ENCODE measurements around the gene SLC39A8. TPM values are rescaled to one million over a fixed set of nuclear protein-coding genes. Genes with fewer than 3 reads are reported as not detected.
"Not testable (repeated sequence)": the region's sequence is repeated elsewhere in the genome, so short reads cannot be mapped to it uniquely, and the experiment has no call there.

The SLC39A8 gene
- total RNA-seq, 1 donor from 2014 or later: 23.6 TPM

DNA sequence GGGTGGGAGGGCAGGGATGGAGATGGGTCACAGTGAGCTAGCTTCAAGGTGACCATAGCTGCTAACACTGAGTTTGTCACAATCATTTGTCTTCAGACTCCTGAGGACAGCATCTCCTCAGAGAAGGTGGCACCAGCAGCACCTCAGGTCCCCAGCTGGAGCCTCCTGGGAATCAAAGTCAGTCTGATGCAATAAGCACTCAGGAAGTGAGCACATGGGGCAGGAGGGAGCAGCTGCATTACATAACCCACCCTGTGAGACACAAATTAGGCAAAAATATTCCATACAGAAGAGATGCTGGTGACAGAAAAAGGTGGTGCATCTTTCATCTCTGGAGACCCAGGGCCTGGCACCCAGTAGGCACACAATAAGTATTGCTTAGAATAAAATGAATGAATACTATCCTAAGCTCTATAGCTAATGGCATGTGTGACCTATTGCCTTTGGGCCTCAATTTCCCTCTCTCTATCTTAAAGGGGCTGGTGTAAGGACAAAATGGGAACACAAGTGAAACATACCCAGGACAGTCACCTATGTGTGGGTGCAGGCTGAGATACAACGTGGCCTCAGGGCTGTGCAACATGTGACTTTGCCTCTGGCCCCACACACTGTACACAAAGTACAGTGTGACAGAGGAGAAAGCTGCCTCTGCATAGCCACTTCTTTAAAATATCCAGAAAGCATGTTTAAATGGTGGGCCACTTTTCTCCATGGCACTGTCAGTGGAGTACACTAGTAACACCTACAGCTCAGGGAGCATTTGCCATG lies 37.1 kb downstream of the SLC39A8 start:
- DNase-seq (ENCODE audit: low spot score): no peak
- ATAC-seq: peak; percentile 51

DNA sequence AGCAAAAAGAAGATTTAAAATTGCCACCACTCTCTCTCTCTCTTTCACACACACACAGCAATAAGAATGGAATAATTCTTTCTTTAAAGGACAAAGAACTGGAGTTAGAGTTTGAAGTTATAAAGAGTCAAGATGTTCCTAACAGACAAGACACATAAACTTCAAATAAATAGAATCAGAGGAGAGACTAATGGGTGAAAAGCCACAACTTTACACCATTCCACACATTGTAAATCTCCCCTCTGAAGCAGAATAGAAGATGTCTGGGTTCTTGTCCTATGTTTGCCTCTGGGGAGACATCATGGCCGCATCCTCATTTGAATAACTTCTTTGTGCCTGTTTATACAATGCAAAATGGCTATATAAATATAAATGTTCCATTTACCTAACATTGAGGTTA lies 39.6 kb downstream of the SLC39A8 start:
- no peak for ATAC-seq
- no peak for DNase-seq (ENCODE audit: low spot score)

DNA sequence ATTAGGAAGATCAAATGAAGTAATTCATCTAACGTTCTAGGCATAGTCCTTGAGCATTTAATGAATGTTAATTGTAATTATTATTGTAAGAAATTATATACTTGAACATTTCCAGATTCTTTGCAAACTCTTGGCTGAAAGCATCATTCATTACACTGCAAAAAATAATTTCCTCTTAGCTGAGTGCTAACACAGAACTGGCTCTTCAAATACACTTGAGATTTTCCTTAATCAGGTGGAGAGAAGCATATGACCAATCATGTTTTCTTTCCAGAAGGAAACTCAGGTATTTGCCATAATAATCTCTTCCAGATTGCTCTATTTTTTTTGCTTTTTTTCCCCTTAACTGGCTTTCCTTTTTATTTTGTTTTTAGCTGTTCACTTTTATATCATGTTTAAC lies 42.5 kb downstream of the SLC39A8 start:
- no peak for ATAC-seq
- no peak for DNase-seq (ENCODE audit: low spot score)

DNA sequence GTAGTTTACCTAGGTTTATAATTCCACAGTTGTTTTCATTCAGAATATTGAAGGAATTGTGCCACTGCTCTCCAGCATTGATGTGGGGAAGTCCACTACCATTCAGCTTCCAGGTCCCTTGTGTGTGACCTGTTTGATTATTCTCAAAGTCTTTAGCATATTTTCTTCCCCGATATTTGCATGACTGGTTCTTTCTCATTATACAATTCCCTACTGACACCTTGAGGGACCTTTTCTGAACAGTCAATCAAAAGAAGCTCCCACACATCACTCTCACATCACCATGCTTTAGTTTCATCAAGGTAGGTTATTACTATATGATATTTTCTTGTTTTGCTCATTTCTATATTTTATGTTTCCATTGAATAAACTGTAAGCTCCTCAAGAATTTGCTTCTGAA lies 44.1 kb downstream of the SLC39A8 start:
- ATAC-seq (no peak), DNase-seq (ENCODE audit: low spot score) (no peak)

DNA sequence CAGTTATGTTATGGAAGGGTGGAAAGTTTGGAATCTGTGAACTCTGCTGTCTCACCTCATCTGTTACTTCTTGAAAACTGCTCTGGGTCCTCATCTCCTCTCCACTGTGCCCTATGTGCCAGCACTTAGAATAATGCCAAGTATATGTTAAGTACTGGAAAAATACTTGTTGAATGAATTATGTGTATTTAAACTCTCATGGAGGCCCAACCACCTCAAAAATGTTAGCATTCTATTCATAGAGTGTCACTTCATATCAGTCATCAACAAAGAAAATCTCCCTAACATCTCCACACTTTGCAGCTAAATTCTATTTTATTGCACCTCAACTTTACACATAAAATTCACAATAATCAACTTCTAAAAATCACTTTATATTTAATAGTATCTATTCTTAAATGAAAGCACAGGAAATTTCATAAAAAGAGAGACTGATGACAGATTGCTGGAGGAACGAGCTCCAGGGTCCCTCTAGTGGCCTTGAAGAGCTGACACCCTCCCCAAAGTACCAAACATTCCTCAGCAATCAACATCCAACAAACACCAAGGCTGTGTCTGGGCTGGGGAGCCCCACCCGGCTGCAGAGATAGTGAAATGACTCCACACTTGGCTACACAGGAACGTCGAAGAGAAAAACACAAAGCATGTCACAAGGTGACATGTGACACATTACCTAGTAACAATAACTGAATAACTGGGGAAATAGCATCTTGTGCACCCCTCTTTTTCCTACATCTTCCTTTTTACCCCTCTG lies 45.8 kb downstream of the SLC39A8 start:
- peak; percentile 59 for ATAC-seq

DNA sequence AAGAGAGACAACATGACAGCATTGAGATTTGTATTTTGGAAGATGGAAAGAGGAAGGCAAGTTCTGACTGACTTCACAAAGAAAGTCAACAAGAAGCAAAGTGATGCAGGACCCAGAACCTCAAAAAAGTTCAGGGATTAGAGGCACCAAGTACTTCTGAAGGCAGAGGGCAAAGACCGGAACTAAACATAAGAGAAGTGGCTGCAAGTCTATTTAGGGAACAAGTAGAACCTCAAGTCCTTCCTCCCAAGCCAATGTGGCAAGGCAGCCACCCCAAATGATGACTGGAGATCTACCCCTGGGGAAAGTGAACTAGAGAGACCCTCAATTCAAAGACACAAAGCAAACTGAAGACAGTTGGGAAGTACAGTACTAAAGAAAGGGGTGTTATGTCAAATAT lies 46.6 kb downstream of the SLC39A8 start:
- no peak for DNase-seq (ENCODE audit: low spot score)
- no peak for ATAC-seq

More for the DNA sequence above, 45.8 kb downstream of the SLC39A8 start:
- DNase-seq (ENCODE audit: low spot score): no peak

DNA sequence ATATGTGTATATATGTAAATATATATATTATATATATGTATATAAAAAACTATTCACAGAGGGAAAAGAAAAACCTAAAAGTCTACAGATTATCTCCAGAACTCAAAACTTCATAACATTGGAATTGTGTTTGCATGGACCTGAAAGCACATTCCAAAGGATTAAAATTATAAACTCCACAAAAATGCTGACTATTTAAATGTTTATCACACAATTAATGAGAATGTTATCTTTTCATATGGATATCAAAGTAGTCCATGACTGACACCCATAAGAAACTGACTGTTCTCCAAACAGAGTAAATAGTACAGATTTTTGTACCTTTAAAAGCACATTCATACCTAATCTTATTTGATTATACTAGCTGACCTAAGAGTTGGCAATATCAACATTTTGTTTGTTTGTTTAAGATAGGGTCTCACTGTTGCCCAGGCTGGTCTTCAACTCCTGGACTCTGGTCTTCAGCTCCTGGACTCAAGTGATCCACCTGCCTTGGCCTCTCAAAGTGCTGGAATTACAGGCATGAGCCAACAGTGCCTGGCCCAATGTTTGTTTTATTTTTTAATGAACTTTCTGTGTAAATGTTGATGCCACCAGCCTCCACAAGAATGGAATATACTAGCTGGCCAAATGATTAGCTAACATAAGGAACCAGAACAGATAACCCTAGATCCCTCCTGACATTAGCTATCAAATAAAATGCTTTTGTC lies 50.0 kb downstream of the SLC39A8 start:
- DNase-seq (ENCODE audit: low spot score): peak; percentile 83
- ATAC-seq: peak; percentile 95

DNA sequence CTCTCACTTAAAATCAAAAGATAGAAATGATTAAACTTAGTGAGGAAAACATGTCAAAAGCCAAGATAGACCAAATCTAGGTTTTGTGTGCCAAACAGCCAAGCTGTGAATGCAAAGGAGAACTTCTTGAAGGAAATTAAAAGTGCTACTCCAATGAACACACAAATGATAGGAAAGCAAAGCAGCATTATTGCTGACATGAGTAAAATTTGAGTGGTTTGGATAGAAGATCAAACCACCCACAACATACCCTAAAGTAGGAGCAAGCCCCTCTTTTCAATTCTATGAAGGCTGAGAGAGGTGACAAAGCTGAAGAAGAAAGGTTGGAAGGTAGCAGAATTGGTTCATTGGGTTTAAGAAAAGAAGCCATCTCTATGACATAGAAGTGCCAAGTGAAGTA lies 56.8 kb downstream of the SLC39A8 start:
- DNase-seq (ENCODE audit: low spot score) (no peak), ATAC-seq (no peak)

DNA sequence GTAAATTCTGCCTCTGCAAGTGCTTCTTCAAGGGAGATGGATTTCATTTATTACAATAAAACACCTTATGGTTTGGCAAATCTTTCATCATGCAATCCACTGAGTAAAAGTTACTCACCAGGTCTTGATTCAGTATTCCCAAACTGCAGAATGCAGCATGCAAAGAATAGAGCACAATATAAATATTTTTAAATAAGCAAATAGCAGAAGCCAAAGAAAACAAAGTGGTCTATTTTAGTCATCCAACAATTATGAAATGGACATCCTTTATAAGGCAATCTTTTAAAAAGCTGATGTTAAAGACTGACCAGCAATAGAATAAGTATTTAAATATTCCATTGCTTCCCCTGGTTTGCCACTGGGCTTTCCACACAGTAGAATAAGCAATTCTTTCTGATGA lies 59.5 kb downstream of the SLC39A8 start:
- ATAC-seq (no peak), DNase-seq (ENCODE audit: low spot score) (no peak)

DNA sequence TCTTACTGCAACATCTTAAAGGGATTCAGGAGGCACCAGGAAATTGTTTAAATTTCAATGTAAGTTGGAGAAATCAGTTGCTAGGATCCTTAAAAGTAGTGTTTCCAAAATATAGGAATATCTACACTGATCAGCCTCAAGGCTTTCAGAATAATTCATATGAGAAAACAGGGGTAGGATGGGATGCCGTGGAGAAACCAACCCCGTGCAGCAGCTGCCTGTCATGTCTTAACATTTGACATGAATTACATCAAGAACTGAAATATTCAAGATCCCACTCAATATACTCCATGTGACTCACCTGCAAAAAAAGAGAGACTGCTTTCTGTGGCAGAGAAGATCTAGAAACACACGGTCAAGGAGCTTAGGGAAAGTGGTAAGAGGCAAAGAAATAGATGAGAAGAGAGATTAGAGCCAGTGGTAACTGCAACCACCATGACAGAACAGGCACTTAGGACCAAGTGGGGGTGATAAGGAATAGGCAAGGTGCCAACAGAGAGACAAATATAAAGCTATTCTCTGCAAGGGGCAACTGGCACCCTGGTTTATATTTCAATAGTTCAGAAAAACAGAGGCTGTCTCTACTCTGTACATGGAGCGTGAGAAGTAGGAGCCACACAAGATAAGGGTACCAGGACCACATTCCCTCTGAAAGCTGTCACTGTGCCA lies 64.0 kb downstream of the SLC39A8 start:
- DNase-seq (ENCODE audit: low spot score): no peak
- ATAC-seq: no peak

DNA sequence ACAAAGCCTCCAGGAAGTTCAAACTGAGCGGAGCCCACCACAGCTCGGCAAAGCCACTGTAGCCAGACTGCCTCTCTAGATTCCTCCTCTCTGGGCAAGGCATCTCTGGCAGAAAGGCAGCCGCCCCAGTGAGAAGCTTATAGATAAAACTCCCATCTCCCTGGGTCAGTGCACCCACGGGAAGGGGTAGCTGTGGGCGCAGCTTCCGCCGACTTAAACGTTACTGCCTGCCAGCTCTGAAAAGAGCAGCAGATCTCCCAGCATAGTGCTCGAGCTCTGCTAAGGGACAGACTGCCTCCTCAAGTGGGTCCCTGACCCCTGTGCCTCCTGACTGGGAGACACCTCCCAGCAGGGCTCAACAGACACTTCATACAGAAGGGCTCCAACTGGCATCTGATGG lies 72.0 kb downstream of the SLC39A8 start:
- not testable (repeated sequence) for DNase-seq (ENCODE audit: low spot score); ATAC-seq

DNA sequence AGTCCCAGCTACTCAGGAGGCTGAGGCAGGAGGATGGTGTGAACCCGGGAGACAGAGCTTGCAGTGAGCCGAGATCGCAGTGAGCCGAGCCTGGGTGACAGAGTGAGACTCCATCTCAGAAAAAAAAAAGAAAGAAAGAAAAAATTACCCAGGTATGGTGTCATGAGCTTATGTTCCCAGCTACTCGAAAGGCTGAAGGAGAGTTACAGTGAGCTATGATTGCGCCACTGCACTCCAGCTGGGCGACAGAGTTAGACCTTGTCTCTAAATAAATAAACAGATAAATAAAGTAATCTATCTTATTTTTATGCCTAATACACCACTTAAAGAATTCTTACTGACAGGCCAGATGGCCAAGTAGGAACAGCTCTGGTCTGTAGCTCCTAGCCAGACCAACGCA lies 73.0 kb downstream of the SLC39A8 start:
- DNase-seq (ENCODE audit: low spot score) (no peak), ATAC-seq (no peak)

DNA sequence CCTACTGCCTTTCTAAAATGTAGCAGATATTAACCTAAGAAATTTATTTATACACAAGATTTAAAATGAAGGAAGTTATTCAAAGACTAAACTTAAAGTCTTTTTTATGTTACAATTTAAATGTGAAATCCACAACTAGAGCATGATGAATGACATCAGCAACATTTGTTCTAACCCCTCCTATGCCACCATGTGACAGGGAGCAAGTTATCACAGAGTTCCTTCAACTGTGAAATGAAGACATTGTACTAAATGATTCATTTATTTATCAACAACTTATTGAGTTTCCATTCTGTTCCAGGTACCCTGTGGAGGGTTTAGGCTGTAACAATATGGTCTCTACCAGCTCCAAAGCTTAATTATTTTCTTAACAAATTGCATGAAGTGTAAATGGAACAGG lies 76.9 kb downstream of the SLC39A8 start:
- DNase-seq (ENCODE audit: low spot score) (no peak), ATAC-seq (no peak)

DNA sequence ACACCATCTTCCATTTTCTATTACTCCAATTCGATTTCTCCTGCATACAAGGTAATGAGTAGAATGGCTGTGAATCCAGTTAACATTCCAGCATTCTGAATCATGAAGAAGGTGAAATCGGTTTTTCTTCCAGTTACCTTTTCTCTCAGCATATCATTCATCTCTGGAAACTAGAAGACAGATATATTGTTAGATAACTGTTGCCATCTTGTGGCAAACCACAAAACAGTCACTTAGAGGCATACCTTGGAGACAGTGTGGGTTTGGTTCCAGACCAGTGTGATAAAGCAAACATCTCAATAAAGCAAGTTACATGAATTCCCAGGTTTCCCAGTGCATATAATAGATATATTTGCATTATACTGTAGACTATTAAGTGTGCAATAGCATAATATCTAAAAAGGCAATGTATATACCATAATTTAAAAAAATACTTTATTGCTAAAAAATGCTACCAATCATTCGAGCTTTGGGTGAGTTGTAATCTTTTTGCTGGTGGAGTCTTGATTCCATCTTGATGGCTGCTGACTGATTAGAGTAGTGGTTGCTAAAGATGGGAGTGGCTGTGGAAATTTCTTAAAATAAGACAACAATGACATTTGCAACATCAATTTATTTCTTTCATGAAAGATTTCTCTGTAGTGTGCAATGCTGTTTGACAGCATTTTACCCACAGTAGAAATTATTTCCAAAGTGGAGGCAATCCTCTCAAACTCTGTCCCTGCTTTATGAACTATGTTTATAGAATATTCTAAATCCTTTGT lies 82.1 kb downstream of the SLC39A8 start:
- DNase-seq (ENCODE audit: low spot score) (no peak), ATAC-seq (peak; percentile 89)

DNA sequence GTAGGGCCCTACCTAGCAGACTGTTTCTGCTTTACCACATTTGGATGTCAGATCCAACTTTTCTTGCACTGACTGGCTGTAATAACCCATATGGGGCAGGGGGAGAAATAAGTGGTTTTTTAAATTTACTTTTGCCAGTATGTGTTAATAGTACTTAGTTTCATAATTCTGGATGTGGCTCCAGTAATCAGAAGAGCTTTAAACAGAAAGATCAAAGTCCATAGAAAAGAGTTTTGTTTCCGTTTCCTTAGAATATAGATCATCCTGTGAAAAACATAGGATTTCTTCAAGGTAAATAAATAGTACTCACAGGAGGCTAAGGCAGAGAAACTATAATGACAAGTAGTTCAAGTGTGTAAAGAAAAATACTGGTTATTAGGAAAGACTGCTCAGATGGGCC lies 85.6 kb downstream of the SLC39A8 start:
- DNase-seq (ENCODE audit: low spot score): no peak
- peak; percentile 17 for ATAC-seq

DNA sequence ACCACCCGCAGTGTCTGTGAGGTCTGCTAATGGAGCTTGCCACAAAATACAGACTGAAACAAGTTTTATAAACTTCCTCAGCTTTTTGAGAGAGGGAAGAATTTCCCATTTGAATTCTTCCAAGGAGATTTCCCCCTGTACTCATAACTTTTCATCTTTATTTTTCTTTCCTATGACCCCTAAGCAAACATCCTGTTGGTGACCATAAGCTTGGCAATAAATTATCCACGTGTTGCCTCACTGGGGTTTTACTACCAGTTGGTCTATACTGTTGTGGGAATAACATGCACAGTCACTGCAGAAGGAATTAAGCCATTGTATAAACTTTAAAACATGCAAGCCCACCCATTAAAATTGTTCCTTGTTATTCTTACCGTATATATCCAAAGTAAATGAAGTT lies 86.2 kb downstream of the SLC39A8 start:
- no peak for DNase-seq (ENCODE audit: low spot score)
- ATAC-seq: no peak

DNA sequence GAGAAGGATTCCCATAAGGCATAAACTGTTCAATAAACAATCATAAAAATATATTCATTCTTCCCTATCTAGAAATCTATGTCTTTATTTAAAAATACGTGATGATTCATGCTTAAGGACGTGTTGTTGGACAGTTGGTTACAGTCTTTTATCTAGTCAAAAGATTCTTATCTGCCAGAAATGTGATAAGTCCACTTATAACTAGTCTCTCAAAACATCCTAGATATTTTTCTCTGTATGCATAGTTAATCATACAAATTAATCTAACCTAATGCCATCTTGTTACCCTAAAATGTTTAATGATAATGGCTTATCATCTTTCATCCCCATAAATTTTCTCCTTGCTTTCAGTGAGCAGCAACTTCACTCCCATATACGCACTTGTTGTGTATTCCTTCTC lies 89.0 kb downstream of the SLC39A8 start:
- ATAC-seq: no peak
- DNase-seq (ENCODE audit: low spot score): no peak

DNA sequence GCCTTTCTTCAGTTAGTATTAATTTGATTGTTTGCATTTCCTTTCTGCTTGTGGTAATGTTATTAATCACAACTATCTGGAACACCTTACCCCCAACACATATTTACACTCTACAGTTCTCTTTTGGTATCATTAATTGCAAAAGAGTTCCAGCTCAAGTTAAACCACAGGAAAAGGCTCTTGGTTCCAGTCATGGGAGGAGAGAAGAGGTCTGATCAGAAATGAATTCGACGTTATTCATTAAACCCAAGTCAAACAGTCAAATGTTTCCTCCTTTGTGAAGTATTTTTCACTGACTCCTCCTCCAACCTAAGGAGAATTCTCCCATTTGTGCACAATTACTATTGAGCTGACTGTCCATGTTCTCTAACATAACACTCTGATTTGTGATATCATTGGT lies 91.4 kb downstream of the SLC39A8 start:
- ATAC-seq: peak; percentile 66
- no peak for DNase-seq (ENCODE audit: low spot score)

DNA sequence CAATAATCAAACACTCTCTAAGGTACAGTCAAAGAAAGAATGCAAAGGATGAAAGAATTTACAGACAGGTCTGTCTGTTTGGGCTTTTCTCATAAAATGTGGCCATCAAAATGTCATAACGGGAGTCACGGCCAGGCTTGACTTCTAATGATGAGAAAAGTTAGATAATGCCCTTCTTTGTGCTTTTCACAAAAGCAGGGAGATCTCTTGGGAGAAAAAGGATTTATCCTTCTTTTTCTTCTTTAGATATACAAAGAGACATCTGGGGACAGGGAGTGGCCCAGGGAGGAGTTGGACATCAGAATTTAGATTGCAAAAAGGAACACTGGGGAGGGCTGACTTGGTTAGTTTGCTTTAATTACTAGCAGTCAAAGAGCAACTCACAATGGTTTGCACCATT lies 93.1 kb downstream of the SLC39A8 start:
- ATAC-seq: no peak
- no peak for DNase-seq (ENCODE audit: low spot score)

DNA sequence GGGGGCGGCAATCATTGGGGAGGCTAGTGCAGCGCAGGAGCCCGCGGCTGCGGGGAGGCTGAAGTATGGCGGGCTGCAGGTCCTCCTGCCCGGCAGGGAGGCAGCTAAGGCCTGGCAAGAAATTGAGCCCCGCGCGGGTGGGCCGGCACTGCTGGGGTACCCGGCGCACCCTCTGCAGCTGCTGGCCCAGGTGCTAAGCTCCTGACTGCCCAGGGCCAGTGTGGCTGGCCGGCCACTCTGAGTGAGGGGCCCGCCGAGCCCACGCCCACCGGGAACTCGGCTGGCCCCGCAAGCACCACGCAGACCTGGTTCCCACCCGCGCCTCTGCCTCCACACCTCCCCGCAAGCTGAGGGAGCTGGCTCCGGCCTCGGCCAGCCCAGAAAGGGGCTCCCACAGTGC lies 94.9 kb downstream of the SLC39A8 start:
- no peak for DNase-seq (ENCODE audit: low spot score)
- no peak for ATAC-seq

DNA sequence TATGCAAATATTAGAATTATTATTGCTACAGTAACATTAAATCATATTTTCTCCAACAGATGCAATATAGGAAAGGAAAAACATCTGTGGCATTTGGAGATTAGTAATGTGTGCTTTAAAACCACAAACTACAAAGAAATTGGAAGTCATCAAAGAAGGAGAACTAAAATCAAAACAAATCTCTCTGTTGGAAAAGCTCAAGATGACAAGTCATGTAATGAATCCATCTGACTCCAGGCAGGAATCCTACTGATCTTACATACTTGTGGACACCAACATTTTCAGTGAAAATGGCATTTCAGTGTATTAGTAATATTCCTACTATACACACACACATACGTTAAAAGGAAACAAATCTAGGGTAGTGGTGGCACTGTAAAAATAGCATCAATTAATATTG lies 98.2 kb downstream of the SLC39A8 start:
- DNase-seq (ENCODE audit: low spot score): no peak
- ATAC-seq: no peak
